Measurements from ENCODE around the gene SH2D3C. TPM values are rescaled to one million over a fixed set of nuclear protein-coding genes. Genes with fewer than 3 reads are reported as not detected.

SH2D3C gene
- total RNA-seq, 4 donors from 2014 or later, result 2.6 to 10.1 (median 3.9) TPM

DNA sequence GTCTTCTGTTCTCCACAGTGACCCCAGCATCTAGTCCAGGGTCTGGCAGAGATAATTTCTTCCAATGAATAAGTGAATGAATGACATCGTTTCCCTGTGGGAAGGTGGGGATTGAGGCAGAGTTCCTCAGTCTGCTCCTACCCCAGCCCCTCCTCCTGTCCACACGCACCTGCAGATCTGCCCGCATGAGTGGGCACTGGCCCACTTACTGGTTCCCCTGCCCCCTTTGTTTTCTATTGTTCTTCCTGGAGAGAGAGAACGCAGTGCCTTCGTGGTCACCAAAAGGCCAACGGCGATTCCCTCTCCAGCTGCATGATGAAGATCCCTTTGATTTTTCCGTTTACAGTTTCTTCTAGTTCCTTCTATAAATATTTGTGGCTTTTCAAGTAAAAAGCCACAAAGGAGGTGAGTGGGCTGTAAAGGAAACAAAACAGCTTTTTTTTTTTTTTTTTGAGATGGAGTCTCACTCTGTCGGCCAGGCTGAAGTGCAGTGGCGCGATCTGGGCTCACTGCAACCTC, 18.4 kb upstream of the SH2D3C start:
- H3K9me3 ChIP-seq, result no peaks in the 10 kb centered on the region
- peaks cover 0 to 7% (median 2%) of the 10 kb centered on the region in 4 donors for H3K36me3 ChIP-seq
- peaks cover 14 to 42% (median 25%) of the 10 kb centered on the region in 4 donors for H3K4me1 ChIP-seq
- 19 to 33% methylated on average over 6 to 11 of the region's 11 CpGs for WGBS, 2 donors (ENCODE audit: low coverage in 1 of 2)
- H3K27me3 ChIP-seq, result no peaks in the 10 kb centered on the region
- DNase-seq, result no peak
- intact Hi-C loops (cut with DNase I; ENCODE audit: low total_unique reads) (no loop called here), in situ Hi-C loops (cut with MboI; ENCODE audit: low pct_ligation_motif_present in 1 of 4, low pct_unique_long_range_greater_than_20kb in 1 of 4, low sequenced_read_pairs in 3 of 4) (loop anchor here in 1 of 4 donors (25.0 kb wide), 1 partner anchor 115 kb away; the partner anchor contains the start of gene ST6GALNAC4)
- peak overlapping the region in 2 of 4 donors; percentile 5 to 23 for H3K27ac ChIP-seq
- H3K4me3 ChIP-seq, result no peak overlapping the region
- TF ChIP-seq POLR2AphosphoS5 (IDR thresholded peaks at IDR 0.05), result no peak

DNA sequence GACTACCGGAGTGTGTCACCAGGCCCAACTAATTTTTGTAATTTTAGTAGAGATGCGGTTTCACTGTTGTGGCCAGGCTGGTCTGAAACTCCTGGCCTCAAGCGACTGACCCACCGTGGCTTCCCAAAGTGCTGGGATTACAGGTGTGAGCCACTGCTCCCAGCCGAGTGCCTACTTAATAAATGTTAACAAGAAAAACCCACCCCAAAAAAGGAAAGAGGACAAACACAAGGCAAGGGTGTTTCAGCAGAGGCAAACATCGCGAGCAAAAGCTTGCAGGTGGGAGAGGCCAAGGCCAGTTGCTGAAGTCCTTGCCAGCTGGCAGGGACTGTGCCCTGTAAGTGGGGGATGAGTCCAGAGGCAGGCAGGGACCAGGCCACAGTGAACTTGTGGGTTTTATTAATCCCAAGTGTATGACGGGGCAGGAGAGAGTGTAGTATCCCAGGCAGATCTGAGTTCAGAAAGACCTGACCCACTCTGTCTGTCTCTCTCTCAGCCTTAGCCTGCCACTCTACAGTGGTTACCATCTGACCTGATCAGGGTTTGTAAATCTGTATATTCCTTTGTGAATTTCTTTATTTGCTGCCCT, 17.9 kb upstream of the SH2D3C start:
- 45% methylated on average over 8 of the region's 8 CpGs; no CpG with 5 or more reads in 1 of the 2 donors for WGBS, 2 donors (ENCODE audit: low coverage in 1 of 2)
- peaks cover 13 to 36% (median 21%) of the 10 kb centered on the region in 4 donors for H3K4me1 ChIP-seq
- no peak for DNase-seq
- intact Hi-C loops (cut with DNase I; ENCODE audit: low total_unique reads) (no loop called here), in situ Hi-C loops (cut with MboI; ENCODE audit: low pct_ligation_motif_present in 1 of 4, low pct_unique_long_range_greater_than_20kb in 1 of 4, low sequenced_read_pairs in 3 of 4) (loop anchor here in 1 of 4 donors (25.0 kb wide), 1 partner anchor 116 kb away; the partner anchor contains the start of gene ST6GALNAC4)
- TF ChIP-seq POLR2A (IDR thresholded peaks at IDR 0.05) (no peak), EP300 (IDR thresholded peaks at IDR 0.05; ENCODE audit: low read depth) (no peak), POLR2AphosphoS5 (IDR thresholded peaks at IDR 0.05) (peak in 1 of 3 donors; percentile 43)
- TF ChIP-seq, protein P1, sequence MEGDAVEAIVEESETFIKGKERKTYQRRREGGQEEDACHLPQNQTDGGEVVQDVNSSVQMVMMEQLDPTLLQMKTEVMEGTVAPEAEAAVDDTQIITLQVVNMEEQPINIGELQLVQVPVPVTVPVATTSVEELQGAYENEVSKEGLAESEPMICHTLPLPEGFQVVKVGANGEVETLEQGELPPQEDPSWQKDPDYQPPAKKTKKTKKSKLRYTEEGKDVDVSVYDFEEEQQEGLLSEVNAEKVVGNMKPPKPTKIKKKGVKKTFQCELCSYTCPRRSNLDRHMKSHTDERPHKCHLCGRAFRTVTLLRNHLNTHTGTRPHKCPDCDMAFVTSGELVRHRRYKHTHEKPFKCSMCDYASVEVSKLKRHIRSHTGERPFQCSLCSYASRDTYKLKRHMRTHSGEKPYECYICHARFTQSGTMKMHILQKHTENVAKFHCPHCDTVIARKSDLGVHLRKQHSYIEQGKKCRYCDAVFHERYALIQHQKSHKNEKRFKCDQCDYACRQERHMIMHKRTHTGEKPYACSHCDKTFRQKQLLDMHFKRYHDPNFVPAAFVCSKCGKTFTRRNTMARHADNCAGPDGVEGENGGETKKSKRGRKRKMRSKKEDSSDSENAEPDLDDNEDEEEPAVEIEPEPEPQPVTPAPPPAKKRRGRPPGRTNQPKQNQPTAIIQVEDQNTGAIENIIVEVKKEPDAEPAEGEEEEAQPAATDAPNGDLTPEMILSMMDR (IDR thresholded peaks at IDR 0.05), result no peak
- no peaks in the 10 kb centered on the region for H3K27me3 ChIP-seq
- H3K27ac ChIP-seq, result peak overlapping the region in 2 of 4 donors; percentile 5 to 23
- H3K9me3 ChIP-seq, result no peaks in the 10 kb centered on the region
- H3K36me3 ChIP-seq, result peaks cover 0 to 11% (median 2%) of the 10 kb centered on the region in 4 donors
- no peak overlapping the region for H3K4me3 ChIP-seq

DNA sequence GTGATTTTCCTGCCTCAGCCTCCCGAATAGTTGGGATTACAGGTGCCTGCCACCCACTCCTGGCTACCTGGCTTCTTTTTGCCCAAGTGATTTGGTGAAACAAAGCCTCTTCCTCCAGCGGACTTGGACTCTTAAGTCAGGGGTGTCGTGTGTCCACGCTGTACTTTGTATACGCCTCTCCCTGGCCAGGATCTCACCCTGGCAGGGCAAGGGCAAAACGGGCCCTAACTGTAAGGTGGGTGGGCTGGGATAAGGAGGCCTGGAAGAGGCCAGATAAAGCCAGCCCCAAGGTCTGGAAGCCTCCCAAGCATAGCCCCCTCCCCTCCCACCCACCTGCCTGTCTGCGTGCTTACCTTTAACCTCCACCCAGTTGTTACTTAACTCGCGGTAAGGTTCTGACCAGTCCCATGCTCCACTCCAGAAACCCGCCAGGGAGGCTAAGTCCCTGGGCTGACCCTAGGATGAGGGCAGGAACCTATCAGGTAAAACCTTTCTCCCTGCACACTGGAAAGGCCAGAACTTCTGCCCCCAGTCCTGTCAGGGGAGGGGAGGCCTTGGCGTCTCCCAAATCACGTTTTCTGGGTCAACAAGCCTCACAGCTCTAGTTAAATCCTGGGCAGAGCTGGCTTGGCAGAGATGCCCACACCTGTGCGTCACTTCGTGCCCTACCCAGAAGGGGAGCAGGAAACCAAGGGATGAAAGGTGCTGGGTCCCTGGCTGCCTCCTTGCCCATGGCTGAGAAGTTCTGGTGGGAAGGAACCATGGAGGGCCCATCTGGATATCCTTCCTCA, 15.7 kb upstream of the SH2D3C start:
- Histone ChIP-seq H3K9me3 (no peaks in the 10 kb centered on the region), H3K4me3 (no peak overlapping the region), H3K36me3 (peaks cover 0 to 31% (median 13%) of the 10 kb centered on the region in 4 donors), H3K27ac (peak overlapping the region in 1 of 4 donors; percentile 14), H3K4me1 (peaks cover 13 to 34% (median 21%) of the 10 kb centered on the region in 4 donors), H3K27me3 (no peaks in the 10 kb centered on the region)
- WGBS, 2 donors (ENCODE audit: low coverage in 1 of 2), result 83% methylated on average over 14 of the region's 14 CpGs; no CpG with 5 or more reads in 1 of the 2 donors
- no peak for DNase-seq
- intact Hi-C loops (cut with DNase I; ENCODE audit: low total_unique reads) (no loop called here), in situ Hi-C loops (cut with MboI; ENCODE audit: low pct_ligation_motif_present in 1 of 4, low pct_unique_long_range_greater_than_20kb in 1 of 4, low sequenced_read_pairs in 3 of 4) (loop anchor here in 1 of 4 donors (25.0 kb wide), 1 partner anchor 118 kb away; the partner anchor contains the start of gene ST6GALNAC4)
- TF ChIP-seq POLR2AphosphoS5 (IDR thresholded peaks at IDR 0.05) (no peak), EP300 (IDR thresholded peaks at IDR 0.05; ENCODE audit: low read depth) (no peak), POLR2A (IDR thresholded peaks at IDR 0.05) (no peak)
- TF ChIP-seq, protein P1 (IDR thresholded peaks at IDR 0.05), result no peak

DNA sequence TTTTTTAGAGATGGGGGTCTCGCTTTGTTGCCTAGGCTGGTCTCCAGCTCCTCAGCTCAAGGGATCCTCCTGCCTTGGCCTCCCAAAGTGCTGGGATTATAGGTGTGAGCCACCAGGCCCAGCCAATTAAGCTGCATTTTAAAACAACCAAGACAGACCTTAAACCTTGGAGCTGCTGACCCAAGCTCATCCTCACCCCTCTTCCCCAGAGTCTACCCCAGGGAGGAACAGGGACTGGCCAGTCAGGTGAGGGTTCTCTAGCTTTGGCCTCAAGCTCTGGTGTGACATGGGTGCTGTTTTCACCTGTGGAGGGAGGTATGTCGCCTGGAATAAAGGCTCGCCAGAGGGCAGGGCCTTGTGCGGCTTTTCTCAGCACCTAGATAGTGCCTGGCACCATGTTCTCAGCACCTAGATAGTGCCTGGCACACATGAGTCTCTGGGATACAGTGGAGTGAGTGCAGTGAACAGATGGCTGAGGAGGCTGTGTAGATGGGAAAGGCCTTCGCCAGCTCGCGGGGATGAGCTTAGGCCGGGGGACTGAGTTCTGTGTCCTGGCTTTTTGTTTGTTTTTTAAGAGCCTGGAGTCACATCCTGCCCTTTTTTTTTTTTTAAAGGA, 14.7 kb upstream of the SH2D3C start:
- TF ChIP-seq, protein P1 (IDR thresholded peaks at IDR 0.05), result no peak
- TF ChIP-seq POLR2AphosphoS5 (IDR thresholded peaks at IDR 0.05), result peak in 1 of 3 donors; percentile 20
- peaks cover 0 to 41% (median 18%) of the 10 kb centered on the region in 4 donors for H3K36me3 ChIP-seq
- intact Hi-C loops (cut with DNase I; ENCODE audit: low total_unique reads), result no loop called here
- 84 to 100% methylated on average over 2 to 8 of the region's 8 CpGs for WGBS, 2 donors (ENCODE audit: low coverage in 1 of 2)
- no peak overlapping the region for H3K4me3 ChIP-seq
- H3K9me3 ChIP-seq, result no peaks in the 10 kb centered on the region
- DNase-seq, result no peak
- peaks cover 13 to 25% (median 15%) of the 10 kb centered on the region in 4 donors for H3K4me1 ChIP-seq
- H3K27me3 ChIP-seq, result no peaks in the 10 kb centered on the region
- in situ Hi-C loops (cut with MboI; ENCODE audit: low pct_ligation_motif_present in 1 of 4, low pct_unique_long_range_greater_than_20kb in 1 of 4, low sequenced_read_pairs in 3 of 4), result loop anchor here in 1 of 4 donors (25.0 kb wide), 1 partner anchor 119 kb away; the partner anchor contains the start of gene ST6GALNAC4
- H3K27ac ChIP-seq, result no peak overlapping the region

All from transverse colon (tissue), 4 donors.